ENCODE measurements around the gene NHLRC2.

- TF ChIP-seq CTCF (IDR thresholded peaks at IDR 0.05; ENCODE audit: low read length) (no peak), EZH2 (optimal IDR thresholded peaks at IDR 0.05; ENCODE audit: low read depth, low read length) (no peak), EZH2phosphoT487 (IDR thresholded peaks at IDR 0.05; ENCODE audit: low read length) (no peak)
These were observed 45.6 kb downstream of the NHLRC2 start for GRCh38 chr10:113899952-113900598.

All from MM.1S (cell line).